Measurements from ENCODE around the gene NPAS3. TPM values are rescaled to one million over a fixed set of nuclear protein-coding genes. Genes with fewer than 3 reads are reported as not detected.

Gene NPAS3
- total RNA-seq, 2 experiments from 2014 or later = not detected

DNA sequence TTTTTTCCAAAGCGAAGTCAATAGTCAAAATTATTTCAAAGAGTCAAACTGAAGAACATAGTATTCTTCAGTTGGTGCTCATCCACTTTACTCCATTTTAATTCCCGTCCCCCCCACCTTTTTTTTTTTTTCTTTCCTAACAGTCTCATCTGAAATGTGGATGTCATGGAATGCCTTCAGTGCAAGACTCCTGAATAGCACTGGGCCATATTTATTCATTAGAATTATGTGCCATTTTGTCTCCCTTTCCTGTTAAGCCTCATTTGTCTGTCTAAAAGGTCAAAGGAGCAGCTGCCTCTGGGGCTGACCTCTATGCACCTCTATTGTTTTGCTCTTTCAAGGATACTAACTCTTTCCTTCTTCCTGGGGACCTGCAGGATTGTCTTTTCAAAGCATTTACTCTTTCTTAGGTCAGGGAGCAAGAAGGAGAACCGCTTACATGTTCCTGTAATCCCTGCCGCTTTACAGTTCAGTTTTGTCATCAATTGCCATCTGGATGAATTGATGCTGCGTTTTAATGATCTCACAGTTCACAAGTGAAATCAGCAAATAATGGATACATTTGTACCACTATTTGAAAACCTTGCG is 310.6 kb downstream of the NPAS3 start:
- ChIA-PET POLR2A (no interaction called here), CTCF (ENCODE audit: unreplicated experiment) (no interaction called here)
- H3K27ac ChIP-seq (ENCODE audit: low read depth, low read length, poor library complexity, severe bottlenecking) = no peak overlapping the region
- intact Hi-C loops (cut with micrococcal nuclease; ENCODE audit: unreplicated experiment) = no loop called here
- no TSS peak for BruUV-seq (replicated peaks)
- H3K79me2 ChIP-seq (ENCODE audit: insufficient read depth, low read depth, low read length) = no peaks in the 10 kb centered on the region
- no peaks in the 10 kb centered on the region for H4K20me1 ChIP-seq (ENCODE audit: insufficient read depth, low read length)
- no peaks in the 10 kb centered on the region for H3K9me3 ChIP-seq (ENCODE audit: low read length)
- no peaks in the 10 kb centered on the region for H3K9me2 ChIP-seq (ENCODE audit: insufficient read depth, low read length)
- TF ChIP-seq EZH2phosphoT487 (IDR thresholded peaks at IDR 0.05; ENCODE audit: borderline replicate concordance, low read depth, low read length) = no peak
- TF ChIP-seq, protein P1, sequence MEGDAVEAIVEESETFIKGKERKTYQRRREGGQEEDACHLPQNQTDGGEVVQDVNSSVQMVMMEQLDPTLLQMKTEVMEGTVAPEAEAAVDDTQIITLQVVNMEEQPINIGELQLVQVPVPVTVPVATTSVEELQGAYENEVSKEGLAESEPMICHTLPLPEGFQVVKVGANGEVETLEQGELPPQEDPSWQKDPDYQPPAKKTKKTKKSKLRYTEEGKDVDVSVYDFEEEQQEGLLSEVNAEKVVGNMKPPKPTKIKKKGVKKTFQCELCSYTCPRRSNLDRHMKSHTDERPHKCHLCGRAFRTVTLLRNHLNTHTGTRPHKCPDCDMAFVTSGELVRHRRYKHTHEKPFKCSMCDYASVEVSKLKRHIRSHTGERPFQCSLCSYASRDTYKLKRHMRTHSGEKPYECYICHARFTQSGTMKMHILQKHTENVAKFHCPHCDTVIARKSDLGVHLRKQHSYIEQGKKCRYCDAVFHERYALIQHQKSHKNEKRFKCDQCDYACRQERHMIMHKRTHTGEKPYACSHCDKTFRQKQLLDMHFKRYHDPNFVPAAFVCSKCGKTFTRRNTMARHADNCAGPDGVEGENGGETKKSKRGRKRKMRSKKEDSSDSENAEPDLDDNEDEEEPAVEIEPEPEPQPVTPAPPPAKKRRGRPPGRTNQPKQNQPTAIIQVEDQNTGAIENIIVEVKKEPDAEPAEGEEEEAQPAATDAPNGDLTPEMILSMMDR (conservative IDR thresholded peaks at IDR 0.05; ENCODE audit: low read length) = no peak
- no peak overlapping the region for H2AFZ ChIP-seq (ENCODE audit: low read length)
- no peak overlapping the region for H3K4me2 ChIP-seq (ENCODE audit: low read length)
- H3K4me3 ChIP-seq (ENCODE audit: low read depth, low read length, poor library complexity, severe bottlenecking) = no peak overlapping the region
- no peaks in the 10 kb centered on the region for H3K36me3 ChIP-seq (ENCODE audit: insufficient read depth, low read length)
- no peaks in the 10 kb centered on the region for H3K4me1 ChIP-seq (ENCODE audit: insufficient read depth, low read length, poor library complexity, severe bottlenecking)
- DNase-seq (ENCODE audit: low spot score) = no peak

DNA sequence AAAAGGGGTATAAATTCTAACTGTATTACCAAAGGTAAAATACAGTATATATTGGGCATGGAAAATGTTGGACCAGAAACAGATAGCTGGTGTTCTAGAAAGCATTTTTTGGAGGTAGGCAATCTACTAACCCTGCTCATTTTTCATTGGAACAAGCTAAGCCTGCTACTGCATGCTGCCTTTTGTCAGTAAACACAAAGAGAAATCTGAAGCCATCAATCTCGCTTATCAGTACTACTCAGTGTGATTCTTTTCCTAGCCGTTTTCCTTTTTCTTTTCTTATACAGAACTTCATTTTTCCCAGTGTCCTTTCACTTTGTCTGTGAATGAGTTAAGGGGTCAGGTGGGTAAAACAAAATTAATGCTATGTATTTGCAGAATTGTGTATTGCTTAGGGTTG is 312.3 kb downstream of the NPAS3 start:
- Histone ChIP-seq H3K4me1 (ENCODE audit: insufficient read depth, low read length, poor library complexity, severe bottlenecking) (no peaks in the 10 kb centered on the region), H3K27ac (ENCODE audit: low read depth, low read length, poor library complexity, severe bottlenecking) (no peak overlapping the region), H3K9me3 (ENCODE audit: low read length) (no peaks in the 10 kb centered on the region), H2AFZ (ENCODE audit: low read length) (no peak overlapping the region), H3K4me2 (ENCODE audit: low read length) (no peak overlapping the region), H3K36me3 (ENCODE audit: insufficient read depth, low read length) (no peaks in the 10 kb centered on the region), H4K20me1 (ENCODE audit: insufficient read depth, low read length) (no peaks in the 10 kb centered on the region), H3K9me2 (ENCODE audit: insufficient read depth, low read length) (no peaks in the 10 kb centered on the region), H3K79me2 (ENCODE audit: insufficient read depth, low read depth, low read length) (no peaks in the 10 kb centered on the region), H3K4me3 (ENCODE audit: low read depth, low read length, poor library complexity, severe bottlenecking) (no peak overlapping the region)
- BruUV-seq (replicated peaks) = no TSS peak
- DNase-seq (ENCODE audit: low spot score) = no peak
- ChIA-PET CTCF (ENCODE audit: unreplicated experiment) (no interaction called here), POLR2A (no interaction called here)
- TF ChIP-seq, protein P1 (conservative IDR thresholded peaks at IDR 0.05; ENCODE audit: low read length) = no peak
- no peak for TF ChIP-seq EZH2phosphoT487 (IDR thresholded peaks at IDR 0.05; ENCODE audit: borderline replicate concordance, low read depth, low read length)
- intact Hi-C loops (cut with micrococcal nuclease; ENCODE audit: unreplicated experiment) = no loop called here

DNA sequence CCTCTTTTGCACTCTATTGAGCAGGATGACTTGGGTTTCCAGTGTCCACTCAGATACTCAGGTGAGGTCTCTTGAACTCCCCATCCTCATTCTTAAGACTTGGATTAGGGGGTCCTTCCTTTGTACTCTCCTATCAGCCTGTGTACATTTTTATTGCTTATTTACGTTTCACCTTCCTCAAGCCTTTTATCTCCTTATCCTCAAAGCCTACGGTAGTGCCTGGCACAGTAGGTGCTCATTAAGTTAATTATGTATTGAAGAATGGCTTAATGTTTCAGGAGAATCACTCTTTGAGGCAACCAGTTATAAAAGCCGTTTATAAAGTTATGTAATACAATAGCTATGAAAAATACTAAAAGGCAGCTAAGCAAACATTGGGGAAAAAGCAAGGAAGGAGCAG is 315.7 kb downstream of the NPAS3 start:
- Histone ChIP-seq H3K4me2 (ENCODE audit: low read length) (no peak overlapping the region), H3K4me1 (ENCODE audit: insufficient read depth, low read length, poor library complexity, severe bottlenecking) (no peaks in the 10 kb centered on the region), H3K36me3 (ENCODE audit: insufficient read depth, low read length) (no peaks in the 10 kb centered on the region), H3K27ac (ENCODE audit: low read depth, low read length, poor library complexity, severe bottlenecking) (no peak overlapping the region), H4K20me1 (ENCODE audit: insufficient read depth, low read length) (no peaks in the 10 kb centered on the region), H3K4me3 (ENCODE audit: low read depth, low read length, poor library complexity, severe bottlenecking) (no peak overlapping the region), H2AFZ (ENCODE audit: low read length) (no peak overlapping the region), H3K9me3 (ENCODE audit: low read length) (no peaks in the 10 kb centered on the region), H3K79me2 (ENCODE audit: insufficient read depth, low read depth, low read length) (no peaks in the 10 kb centered on the region), H3K9me2 (ENCODE audit: insufficient read depth, low read length) (no peaks in the 10 kb centered on the region)
- POLR2A ChIA-PET = no interaction called here
- CTCF ChIA-PET (ENCODE audit: unreplicated experiment) = no interaction called here
- intact Hi-C loops (cut with micrococcal nuclease; ENCODE audit: unreplicated experiment) = no loop called here
- TF ChIP-seq, protein P1 (conservative IDR thresholded peaks at IDR 0.05; ENCODE audit: low read length) = no peak
- no peak for TF ChIP-seq EZH2phosphoT487 (IDR thresholded peaks at IDR 0.05; ENCODE audit: borderline replicate concordance, low read depth, low read length)
- DNase-seq (ENCODE audit: low spot score) = no peak
- BruUV-seq (replicated peaks) = no TSS peak
